Vagina (tissue), 2 donors: ENCODE measurements around the gene CARD10.
"Not testable (repeated sequence)": the region's sequence is repeated elsewhere in the genome, so short reads cannot be mapped to it uniquely, and the experiment has no call there.

Source experiments
- CTCF ChIP-seq, 3 experiments: fragments of 450-650 bp in 2 of 3; fragments of 200-600 bp in 1 of 3; sonication (generic) in 1 of 3; IDR thresholded peaks; one replicate each; pipeline ENCODE4 v1.5.1; 2017 to 2019; ENCODE audit warnings: antibody characterized with exemption in 3 of 3, mild to moderate bottlenecking in 2 of 3, moderate library complexity in 2 of 3
- POLR2A ChIP-seq, 2 donors: fragments of 450-650 bp; IDR thresholded peaks; one replicate each; pipeline ENCODE4 v1.6.1; 2017; ENCODE audit warnings: antibody characterized with exemption in 2 of 2, mild to moderate bottlenecking in 2 of 2, moderate library complexity in 2 of 2
- POLR2AphosphoS5 ChIP-seq, 2 donors: sonication (generic); formaldehyde crosslinking; IDR thresholded peaks; one replicate each; pipeline ENCODE4 v1.9.0; 2017; ENCODE audit warnings: antibody characterized with exemption in 2 of 2, mild to moderate bottlenecking in 2 of 2, low read depth in 1 of 2; ENCODE audit not compliant: insufficient read depth in 1 of 2

- not testable (repeated sequence) for TF ChIP-seq CTCF (IDR thresholded peaks at IDR 0.05); POLR2A (IDR thresholded peaks at IDR 0.05); POLR2AphosphoS5 (IDR thresholded peaks at IDR 0.05; ENCODE audit: insufficient read depth in 1 of 2, low read depth in 1 of 2)
Observed at GRCh38 chr22:37527952-37528351, 8.7 kb upstream of the CARD10 start.
